Measurements from ENCODE around the gene SLC1A7. TPM values are rescaled to one million over a fixed set of nuclear protein-coding genes. Genes with fewer than 3 reads are reported as not detected.
A peak's percentile ranks its signal among the peaks of the same experiment; 100 is the strongest.

SLC1A7 gene
- total RNA-seq, 6 experiments from 2014 or later, result 0.31 to 1.3 (median 0.61) TPM

DNA sequence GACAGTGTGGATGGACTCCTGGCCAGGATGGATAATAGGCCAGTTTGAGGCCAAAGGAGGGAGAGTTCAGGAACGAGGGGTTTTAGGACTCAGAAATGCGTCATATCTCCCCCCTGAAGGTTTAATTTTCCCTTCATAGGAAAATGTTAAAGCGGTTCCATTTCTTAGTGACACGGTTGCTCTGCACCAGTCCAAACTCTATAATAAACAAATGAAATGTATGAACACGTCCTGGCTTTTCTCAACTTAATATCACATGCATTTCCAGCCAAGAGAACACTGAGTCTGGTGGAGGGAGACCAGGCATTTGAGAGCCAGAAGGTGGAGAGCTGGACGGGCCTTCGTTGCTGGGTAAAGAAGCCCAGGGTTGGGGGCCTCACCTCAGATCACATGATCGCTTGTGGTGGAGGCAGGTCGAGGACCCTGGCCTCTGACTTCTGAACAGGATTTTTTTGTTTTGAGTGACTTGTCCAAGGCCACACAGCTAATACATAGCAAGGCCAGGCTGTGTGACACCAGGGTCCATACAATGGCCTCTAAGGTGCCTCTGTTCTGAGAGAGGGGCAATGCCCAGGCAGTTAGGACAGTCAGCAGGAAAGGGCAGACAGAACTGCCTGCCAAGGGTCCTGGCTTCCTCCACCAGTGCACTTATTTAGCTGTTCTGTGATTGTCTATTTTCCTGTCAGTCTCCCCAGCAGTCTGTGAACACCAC, 11.4 kb downstream of the SLC1A7 start:
- intact Hi-C loops (cut with DNase I), result no loop called here
- Histone ChIP-seq H3K27ac (peak overlapping the region in 1 of 3 donors; percentile 2), H3K36me3 (no peaks in the 10 kb centered on the region), H3K9me3 (no peaks in the 10 kb centered on the region), H3K27me3 (no peaks in the 10 kb centered on the region), H3K4me1 (no peaks in the 10 kb centered on the region), H3K4me3 (no peak overlapping the region)
- DNase-seq (peak in 2 of 3 donors; percentile 2 to 11), ATAC-seq (peak in 2 of 4 donors; percentile 16 to 19)
- 75% methylated on average over 8 of the region's 9 CpGs for WGBS (ENCODE audit: insufficient coverage, low coverage, low lambda C conversion rate, missing lambda C conversion rate)
- TF ChIP-seq, protein P1, sequence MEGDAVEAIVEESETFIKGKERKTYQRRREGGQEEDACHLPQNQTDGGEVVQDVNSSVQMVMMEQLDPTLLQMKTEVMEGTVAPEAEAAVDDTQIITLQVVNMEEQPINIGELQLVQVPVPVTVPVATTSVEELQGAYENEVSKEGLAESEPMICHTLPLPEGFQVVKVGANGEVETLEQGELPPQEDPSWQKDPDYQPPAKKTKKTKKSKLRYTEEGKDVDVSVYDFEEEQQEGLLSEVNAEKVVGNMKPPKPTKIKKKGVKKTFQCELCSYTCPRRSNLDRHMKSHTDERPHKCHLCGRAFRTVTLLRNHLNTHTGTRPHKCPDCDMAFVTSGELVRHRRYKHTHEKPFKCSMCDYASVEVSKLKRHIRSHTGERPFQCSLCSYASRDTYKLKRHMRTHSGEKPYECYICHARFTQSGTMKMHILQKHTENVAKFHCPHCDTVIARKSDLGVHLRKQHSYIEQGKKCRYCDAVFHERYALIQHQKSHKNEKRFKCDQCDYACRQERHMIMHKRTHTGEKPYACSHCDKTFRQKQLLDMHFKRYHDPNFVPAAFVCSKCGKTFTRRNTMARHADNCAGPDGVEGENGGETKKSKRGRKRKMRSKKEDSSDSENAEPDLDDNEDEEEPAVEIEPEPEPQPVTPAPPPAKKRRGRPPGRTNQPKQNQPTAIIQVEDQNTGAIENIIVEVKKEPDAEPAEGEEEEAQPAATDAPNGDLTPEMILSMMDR (IDR thresholded peaks at IDR 0.05), result no peak
- no peak for TF ChIP-seq POLR2A (IDR thresholded peaks at IDR 0.05)

DNA sequence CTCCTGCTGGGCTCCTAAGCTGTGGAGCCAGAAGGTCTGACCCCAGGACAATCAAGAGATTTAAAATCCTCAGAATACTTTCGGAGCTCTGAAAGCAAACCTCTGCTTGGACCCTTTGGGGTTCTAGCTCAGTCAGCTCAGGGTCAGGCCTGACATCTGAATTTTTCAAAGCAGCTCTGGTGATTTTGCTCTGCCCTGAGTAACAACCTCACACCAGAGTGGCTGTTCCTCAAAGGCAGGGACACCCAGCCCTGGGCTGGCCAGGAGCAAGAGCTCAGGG, 11.9 kb downstream of the SLC1A7 start:
- intact Hi-C loops (cut with DNase I), result no loop called here
- DNase-seq (peak; percentile 3 to 26 (median 16)), ATAC-seq (peak in 1 of 4 donors; percentile 25)
- TF ChIP-seq POLR2A (IDR thresholded peaks at IDR 0.05), result no peak
- TF ChIP-seq, protein P1 (IDR thresholded peaks at IDR 0.05), result no peak
- H3K27me3 ChIP-seq, result no peaks in the 10 kb centered on the region
- no peak overlapping the region for H3K4me3 ChIP-seq
- H3K4me1 ChIP-seq, result no peaks in the 10 kb centered on the region
- H3K36me3 ChIP-seq, result no peaks in the 10 kb centered on the region
- H3K27ac ChIP-seq, result no peak overlapping the region
- no CpG with 5 or more reads among the region's 1 CpG for WGBS (ENCODE audit: insufficient coverage, low coverage, low lambda C conversion rate, missing lambda C conversion rate)
- no peaks in the 10 kb centered on the region for H3K9me3 ChIP-seq

DNA sequence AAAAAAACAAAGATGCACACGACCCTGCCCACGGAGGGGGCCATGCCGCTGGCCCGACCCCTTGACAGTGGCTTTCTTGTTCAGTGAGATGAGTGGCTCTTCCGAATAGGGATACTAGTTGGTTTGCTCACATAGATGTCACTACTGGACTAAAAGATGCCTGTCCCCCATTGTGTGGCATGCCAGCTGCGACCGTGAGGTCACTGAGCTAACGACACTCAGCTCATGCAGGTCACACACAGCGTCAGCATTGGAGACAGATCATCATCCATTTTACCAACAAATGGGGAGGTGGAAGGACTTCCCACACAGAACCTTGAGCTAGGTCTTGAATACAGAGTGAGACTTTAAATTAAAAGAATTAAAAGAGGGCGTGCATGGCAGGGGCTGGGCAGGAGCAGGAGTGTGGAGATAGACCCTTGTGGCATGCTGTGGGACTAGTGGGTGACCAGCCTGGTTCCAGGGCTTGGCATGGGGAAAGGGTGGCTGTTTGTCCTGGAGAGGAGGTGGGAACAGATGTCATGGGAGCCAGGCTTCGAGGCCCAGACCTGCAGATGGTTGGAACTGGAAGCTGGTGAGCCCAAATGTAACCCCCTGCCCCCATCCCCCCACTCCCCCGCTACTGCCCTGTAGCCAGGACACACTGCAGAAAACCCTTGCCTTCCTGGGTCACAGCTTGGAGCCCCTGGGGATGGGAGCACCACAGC, 12.4 kb downstream of the SLC1A7 start:
- Histone ChIP-seq H3K9me3 (no peaks in the 10 kb centered on the region), H3K27me3 (no peaks in the 10 kb centered on the region), H3K4me1 (no peaks in the 10 kb centered on the region), H3K4me3 (no peak overlapping the region), H3K36me3 (no peaks in the 10 kb centered on the region), H3K27ac (no peak overlapping the region)
- WGBS (ENCODE audit: insufficient coverage, low coverage, low lambda C conversion rate, missing lambda C conversion rate), result 76% methylated on average over 5 of the region's 12 CpGs
- DNase-seq (peak in 2 of 3 donors; percentile 11 to 32), ATAC-seq (no peak)
- no peak for TF ChIP-seq POLR2A (IDR thresholded peaks at IDR 0.05)
- TF ChIP-seq, protein P1 (IDR thresholded peaks at IDR 0.05), result no peak
- intact Hi-C loops (cut with DNase I), result no loop called here

DNA sequence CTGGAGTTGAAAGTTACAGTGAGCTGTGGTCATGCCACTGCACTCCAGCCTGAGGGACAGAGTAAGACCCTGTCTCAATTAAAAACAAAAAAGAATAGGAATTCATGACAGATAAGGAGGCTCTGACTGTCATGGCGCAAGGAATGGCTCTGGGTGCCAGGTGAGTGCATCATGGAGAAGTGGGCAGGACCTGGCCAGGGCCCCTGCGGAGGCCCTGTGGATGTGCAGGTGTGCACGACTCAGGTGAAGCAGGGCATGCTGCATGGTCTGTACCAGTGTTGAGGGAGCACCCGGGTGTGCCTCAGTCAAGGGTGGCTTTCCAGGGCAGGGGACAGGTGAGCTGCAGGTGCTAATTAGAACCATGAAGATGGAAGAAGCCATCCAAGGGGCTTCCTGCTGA, 14.0 kb downstream of the SLC1A7 start:
- peak in 1 of 3 donors; percentile 12 for DNase-seq
- no CpG with 5 or more reads among the region's 4 CpGs for WGBS (ENCODE audit: insufficient coverage, low coverage, low lambda C conversion rate, missing lambda C conversion rate)

More for the DNA sequence above, 14.0 kb downstream of the SLC1A7 start:
- no peak for TF ChIP-seq POLR2A (IDR thresholded peaks at IDR 0.05)
- TF ChIP-seq, protein P1 (IDR thresholded peaks at IDR 0.05), result no peak
- no peak for ATAC-seq
- Histone ChIP-seq H3K27me3 (no peaks in the 10 kb centered on the region), H3K4me3 (no peak overlapping the region), H3K4me1 (no peaks in the 10 kb centered on the region), H3K9me3 (no peaks in the 10 kb centered on the region), H3K27ac (no peak overlapping the region), H3K36me3 (no peaks in the 10 kb centered on the region)
- intact Hi-C loops (cut with DNase I), result no loop called here
